22Rv1 (cell line): Measurements from ENCODE around the gene STN1.

Experiments used
- ZFX ChIP-seq: fragments of 450-650 bp; IDR thresholded peaks from 2 replicates; pipeline ENCODE4 v1.6.1; 2017; ENCODE audit warnings: antibody characterized with exemption, borderline replicate concordance
- TF ChIP-seq, protein P1 (sequence below): fragments of 450-650 bp; IDR thresholded peaks from 2 replicates; pipeline ENCODE4 v1.5.1; 2017; ENCODE audit warnings: mild to moderate bottlenecking

DNA sequence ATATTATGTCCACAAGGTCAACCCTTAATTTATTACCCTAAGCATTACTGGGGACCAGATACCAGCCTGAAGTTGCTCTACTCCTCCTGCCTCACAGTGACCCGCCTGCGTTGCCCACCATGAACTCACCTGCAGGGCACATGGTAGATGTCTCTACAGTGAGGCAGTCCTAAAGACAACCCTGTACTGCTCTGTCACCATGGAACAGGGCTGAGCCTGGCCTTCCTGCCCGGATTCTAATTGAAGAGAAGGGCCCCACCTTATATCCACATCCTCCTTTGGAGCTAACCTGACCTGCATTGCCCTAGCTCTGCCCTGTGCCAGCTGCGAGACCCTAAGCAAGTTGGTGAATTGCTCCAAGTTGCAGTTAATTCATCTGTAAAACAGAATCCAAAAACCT, 66.7 kb downstream of the STN1 start:
- TF ChIP-seq, protein P1, sequence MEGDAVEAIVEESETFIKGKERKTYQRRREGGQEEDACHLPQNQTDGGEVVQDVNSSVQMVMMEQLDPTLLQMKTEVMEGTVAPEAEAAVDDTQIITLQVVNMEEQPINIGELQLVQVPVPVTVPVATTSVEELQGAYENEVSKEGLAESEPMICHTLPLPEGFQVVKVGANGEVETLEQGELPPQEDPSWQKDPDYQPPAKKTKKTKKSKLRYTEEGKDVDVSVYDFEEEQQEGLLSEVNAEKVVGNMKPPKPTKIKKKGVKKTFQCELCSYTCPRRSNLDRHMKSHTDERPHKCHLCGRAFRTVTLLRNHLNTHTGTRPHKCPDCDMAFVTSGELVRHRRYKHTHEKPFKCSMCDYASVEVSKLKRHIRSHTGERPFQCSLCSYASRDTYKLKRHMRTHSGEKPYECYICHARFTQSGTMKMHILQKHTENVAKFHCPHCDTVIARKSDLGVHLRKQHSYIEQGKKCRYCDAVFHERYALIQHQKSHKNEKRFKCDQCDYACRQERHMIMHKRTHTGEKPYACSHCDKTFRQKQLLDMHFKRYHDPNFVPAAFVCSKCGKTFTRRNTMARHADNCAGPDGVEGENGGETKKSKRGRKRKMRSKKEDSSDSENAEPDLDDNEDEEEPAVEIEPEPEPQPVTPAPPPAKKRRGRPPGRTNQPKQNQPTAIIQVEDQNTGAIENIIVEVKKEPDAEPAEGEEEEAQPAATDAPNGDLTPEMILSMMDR, result no peak
- no peak for TF ChIP-seq ZFX
